ENCODE measurements around the gene METRNL. TPM values are rescaled to one million over a fixed set of nuclear protein-coding genes. Genes with fewer than 3 reads are reported as not detected.

The METRNL gene
- total RNA-seq, 1 donor from 2014 or later: 14.7 TPM

GRCh38 chr17:83058266-83058798 is 21.1 kb upstream of the METRNL start:
- DNase-seq (ENCODE audit: low read depth, low spot score): no peak

GRCh38 chr17:83061586-83061985 is 17.8 kb upstream of the METRNL start:
- no peaks in the 10 kb centered on the region for H3K27me3 Mint-ChIP-seq (ENCODE audit: low read depth)
- no peaks in the 10 kb centered on the region for H3K4me1 Mint-ChIP-seq
- no peak overlapping the region for H3K27ac Mint-ChIP-seq (ENCODE audit: unreplicated experiment)
- no peaks in the 10 kb centered on the region for H3K36me3 Mint-ChIP-seq (ENCODE audit: low read depth)
- H3K9me3 Mint-ChIP-seq: no peaks in the 10 kb centered on the region
- no peak for DNase-seq (ENCODE audit: low read depth, low spot score)
- no peak for TF ChIP-seq CTCF (conservative IDR thresholded peaks at IDR 0.05)
- H3K4me3 Mint-ChIP-seq: no peak overlapping the region

More at GRCh38 chr17:83058266-83058798, 21.1 kb upstream of the METRNL start:
- H3K4me1 Mint-ChIP-seq: no peaks in the 10 kb centered on the region
- H3K4me3 Mint-ChIP-seq: no peak overlapping the region
- no peak for TF ChIP-seq CTCF (conservative IDR thresholded peaks at IDR 0.05)
- H3K27ac Mint-ChIP-seq (ENCODE audit: unreplicated experiment): no peak overlapping the region
- H3K9me3 Mint-ChIP-seq: no peaks in the 10 kb centered on the region
- H3K27me3 Mint-ChIP-seq (ENCODE audit: low read depth): no peaks in the 10 kb centered on the region
- no peaks in the 10 kb centered on the region for H3K36me3 Mint-ChIP-seq (ENCODE audit: low read depth)

GRCh38 chr17:83062011-83062817 is 17.2 kb upstream of the METRNL start:
- DNase-seq (ENCODE audit: low read depth, low spot score): no peak
- Mint-ChIP-seq H3K27ac (ENCODE audit: unreplicated experiment) (no peak overlapping the region), H3K9me3 (no peaks in the 10 kb centered on the region), H3K4me3 (no peak overlapping the region), H3K36me3 (ENCODE audit: low read depth) (no peaks in the 10 kb centered on the region), H3K27me3 (ENCODE audit: low read depth) (no peaks in the 10 kb centered on the region), H3K4me1 (no peaks in the 10 kb centered on the region)
- TF ChIP-seq CTCF (conservative IDR thresholded peaks at IDR 0.05): no peak

- Mint-ChIP-seq H3K4me1 (no peaks in the 10 kb centered on the region), H3K4me3 (no peak overlapping the region), H3K9me3 (no peaks in the 10 kb centered on the region), H3K27ac (ENCODE audit: unreplicated experiment) (peak overlapping the region; percentile 19), H3K27me3 (ENCODE audit: low read depth) (no peaks in the 10 kb centered on the region), H3K36me3 (ENCODE audit: low read depth) (no peaks in the 10 kb centered on the region)
- TF ChIP-seq CTCF (conservative IDR thresholded peaks at IDR 0.05): no peak
- no peak for DNase-seq (ENCODE audit: low read depth, low spot score)
Observed at GRCh38 chr17:83062818-83063671, 16.4 kb upstream of the METRNL start.

- Mint-ChIP-seq H3K4me3 (no peak overlapping the region), H3K27ac (ENCODE audit: unreplicated experiment) (no peak overlapping the region), H3K4me1 (no peaks in the 10 kb centered on the region), H3K9me3 (no peaks in the 10 kb centered on the region), H3K27me3 (ENCODE audit: low read depth) (no peaks in the 10 kb centered on the region), H3K36me3 (ENCODE audit: low read depth) (no peaks in the 10 kb centered on the region)
- no peak for DNase-seq (ENCODE audit: low read depth, low spot score)
- TF ChIP-seq CTCF (conservative IDR thresholded peaks at IDR 0.05): no peak
Observed at GRCh38 chr17:83064021-83064731, 15.2 kb upstream of the METRNL start.

Measured in neural crest cell (in vitro differentiated cells).